ENCODE data around the gene TMEM129.

Gene TMEM129

DNA sequence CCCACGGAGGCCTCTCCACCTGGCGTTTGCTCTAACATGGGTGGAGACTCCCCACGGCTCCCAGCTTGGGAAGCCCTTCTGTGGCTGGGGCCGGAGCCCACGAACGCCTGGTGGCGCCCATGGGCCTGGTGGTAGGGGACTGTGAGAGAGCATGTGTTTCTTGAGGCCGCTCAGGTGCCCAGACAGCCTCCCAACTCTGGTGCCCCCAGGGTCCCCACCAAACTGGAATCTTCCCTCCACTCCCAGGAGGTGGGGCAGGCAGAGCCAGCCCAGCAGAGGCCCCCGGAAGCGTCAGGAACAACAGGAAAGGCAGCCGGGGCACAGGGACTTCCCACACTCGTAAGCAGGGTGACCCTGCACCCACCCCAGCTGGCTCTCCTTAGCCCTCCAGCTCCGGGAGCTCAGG lies 38.7 kb upstream of the TMEM129 start:
- DNase-seq, result no peak
- TF ChIP-seq, protein P1, sequence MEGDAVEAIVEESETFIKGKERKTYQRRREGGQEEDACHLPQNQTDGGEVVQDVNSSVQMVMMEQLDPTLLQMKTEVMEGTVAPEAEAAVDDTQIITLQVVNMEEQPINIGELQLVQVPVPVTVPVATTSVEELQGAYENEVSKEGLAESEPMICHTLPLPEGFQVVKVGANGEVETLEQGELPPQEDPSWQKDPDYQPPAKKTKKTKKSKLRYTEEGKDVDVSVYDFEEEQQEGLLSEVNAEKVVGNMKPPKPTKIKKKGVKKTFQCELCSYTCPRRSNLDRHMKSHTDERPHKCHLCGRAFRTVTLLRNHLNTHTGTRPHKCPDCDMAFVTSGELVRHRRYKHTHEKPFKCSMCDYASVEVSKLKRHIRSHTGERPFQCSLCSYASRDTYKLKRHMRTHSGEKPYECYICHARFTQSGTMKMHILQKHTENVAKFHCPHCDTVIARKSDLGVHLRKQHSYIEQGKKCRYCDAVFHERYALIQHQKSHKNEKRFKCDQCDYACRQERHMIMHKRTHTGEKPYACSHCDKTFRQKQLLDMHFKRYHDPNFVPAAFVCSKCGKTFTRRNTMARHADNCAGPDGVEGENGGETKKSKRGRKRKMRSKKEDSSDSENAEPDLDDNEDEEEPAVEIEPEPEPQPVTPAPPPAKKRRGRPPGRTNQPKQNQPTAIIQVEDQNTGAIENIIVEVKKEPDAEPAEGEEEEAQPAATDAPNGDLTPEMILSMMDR (IDR thresholded peaks at IDR 0.05; ENCODE audit: low read depth, low read length, missing control alignments), result no peak
- in situ Hi-C loops (cut with HindIII; ENCODE audit: low pct_ligation_motif_present, low sequenced_read_pairs), result no loop called here

DNA sequence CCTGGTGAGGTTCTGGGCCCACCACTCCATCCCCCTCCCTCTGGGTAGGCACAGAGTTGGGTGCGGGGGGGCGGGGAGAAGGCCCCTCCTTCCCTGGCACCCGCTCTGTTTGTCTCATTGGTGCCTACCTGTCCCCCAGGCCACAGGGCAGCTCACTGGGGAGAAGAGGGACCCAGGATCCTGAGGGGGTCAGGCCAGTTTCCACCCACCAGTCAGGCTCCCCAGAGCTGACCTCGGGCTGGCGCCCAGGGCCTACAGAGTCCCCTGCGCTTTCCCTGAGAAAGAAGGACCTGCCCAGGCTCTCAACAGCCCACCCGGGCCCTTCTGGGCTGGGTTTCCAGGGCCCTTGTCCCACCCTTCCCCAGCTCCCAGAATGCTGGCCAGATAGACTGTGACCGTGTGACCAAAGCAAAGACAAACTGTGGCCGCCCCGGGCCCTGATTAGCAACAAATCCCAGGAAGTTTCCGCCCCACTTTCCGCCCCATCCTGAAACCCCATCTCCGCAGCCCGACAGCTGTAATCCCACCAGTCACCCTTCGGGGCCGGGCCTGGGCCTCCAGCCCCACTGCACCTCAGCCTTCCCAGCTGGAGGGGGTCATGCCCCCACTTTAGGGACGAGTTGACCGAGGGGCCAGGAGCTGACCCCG lies 38.2 kb upstream of the TMEM129 start:
- no peak overlapping the region for H3K27ac ChIP-seq
- no peaks in the 10 kb centered on the region for H3K36me3 ChIP-seq (replicated peaks)
- in situ Hi-C loops (cut with HindIII; ENCODE audit: low pct_ligation_motif_present, low sequenced_read_pairs), result no loop called here
- TF ChIP-seq, protein P1 (IDR thresholded peaks at IDR 0.05; ENCODE audit: low read depth, low read length, missing control alignments), result no peak
- DNase-seq, result no peak
- no peak overlapping the region for H3K4me3 ChIP-seq (ENCODE audit: low read depth, low read length)
- H3K27me3 ChIP-seq (replicated peaks), result no peaks in the 10 kb centered on the region

More for the DNA sequence above, 38.7 kb upstream of the TMEM129 start:
- Histone ChIP-seq H3K36me3 (replicated peaks) (no peaks in the 10 kb centered on the region), H3K27me3 (replicated peaks) (no peaks in the 10 kb centered on the region), H3K27ac (no peak overlapping the region), H3K4me3 (ENCODE audit: low read depth, low read length) (no peak overlapping the region)

- TF ChIP-seq, protein P1 (IDR thresholded peaks at IDR 0.05; ENCODE audit: low read depth, low read length, missing control alignments), result no peak
- Histone ChIP-seq H3K36me3 (replicated peaks) (no peaks in the 10 kb centered on the region), H3K4me3 (ENCODE audit: low read depth, low read length) (no peak overlapping the region), H3K27me3 (replicated peaks) (no peaks in the 10 kb centered on the region), H3K27ac (no peak overlapping the region)
- no peak for DNase-seq
- in situ Hi-C loops (cut with HindIII; ENCODE audit: low pct_ligation_motif_present, low sequenced_read_pairs), result no loop called here
Observed at GRCh38 chr4:1758306-1759121, 37.4 kb upstream of the TMEM129 start.

DNA sequence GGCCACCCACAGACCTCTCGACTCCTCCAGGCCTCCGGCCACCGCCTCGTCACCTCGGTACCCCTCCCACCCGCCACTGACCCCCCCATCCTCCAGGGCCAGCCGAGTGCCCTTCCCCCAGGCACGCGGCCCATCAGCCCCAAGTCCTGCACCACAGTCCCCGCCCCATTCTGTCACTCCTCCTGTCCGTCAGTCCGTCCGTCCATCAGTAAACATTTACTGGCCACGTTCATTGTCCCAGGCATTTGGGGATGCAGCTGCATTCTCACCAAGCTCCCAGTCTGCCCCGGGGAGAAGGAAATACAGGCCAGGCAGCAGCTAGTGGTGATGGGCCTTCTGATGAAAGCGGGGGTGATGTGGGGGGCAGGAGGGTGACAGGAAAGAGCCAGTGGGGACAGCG lies 36.7 kb upstream of the TMEM129 start:
- H3K27me3 ChIP-seq (replicated peaks), result no peaks in the 10 kb centered on the region
- H3K36me3 ChIP-seq (replicated peaks), result no peaks in the 10 kb centered on the region
- TF ChIP-seq, protein P1 (IDR thresholded peaks at IDR 0.05; ENCODE audit: low read depth, low read length, missing control alignments), result no peak
- in situ Hi-C loops (cut with HindIII; ENCODE audit: low pct_ligation_motif_present, low sequenced_read_pairs), result no loop called here
- no peak overlapping the region for H3K4me3 ChIP-seq (ENCODE audit: low read depth, low read length)
- DNase-seq, result no peak
- H3K27ac ChIP-seq, result no peak overlapping the region

DNA sequence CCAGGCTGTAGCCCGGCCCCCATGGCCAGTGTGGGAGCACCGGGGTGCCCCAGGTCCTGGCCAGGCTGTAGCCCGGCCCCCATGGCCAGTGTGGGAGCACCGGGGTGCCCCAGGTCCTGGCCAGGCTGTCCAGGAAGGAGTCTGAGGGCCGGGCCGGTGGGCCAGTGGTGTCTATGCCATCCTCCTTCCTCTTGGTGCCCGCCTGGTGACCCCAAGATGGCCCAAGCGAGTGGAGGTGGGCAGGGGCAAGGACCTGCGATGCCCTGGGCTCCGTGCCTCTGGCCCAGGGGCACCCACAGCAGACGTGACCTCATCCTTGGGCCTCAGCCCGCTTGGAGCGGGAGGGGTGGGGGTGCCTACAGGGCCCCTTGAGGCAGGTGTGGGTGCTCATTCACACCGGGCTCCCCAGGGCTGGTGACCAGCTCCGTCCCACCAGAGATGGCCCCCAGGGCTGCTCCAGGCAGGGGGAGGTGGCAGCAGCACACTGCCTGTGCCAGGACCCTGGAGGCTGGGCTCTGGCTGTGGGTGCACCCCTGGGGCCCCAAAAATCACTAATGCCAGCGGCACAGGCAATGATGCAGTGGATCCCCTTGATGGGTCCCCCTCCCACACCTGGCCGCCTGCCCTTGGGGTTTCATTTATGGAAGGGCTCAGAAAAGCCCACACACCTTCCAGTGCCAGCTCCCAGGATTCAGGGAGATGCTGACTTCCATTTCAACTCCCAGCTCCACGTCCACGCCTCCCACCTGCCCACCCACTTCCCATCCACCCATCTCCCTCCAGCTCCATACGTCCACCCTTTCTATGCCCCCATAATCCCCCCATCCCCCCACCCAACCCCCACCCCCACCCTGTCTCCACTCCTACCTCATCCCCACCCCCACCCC lies 36.0 kb upstream of the TMEM129 start:
- no peak for DNase-seq
- in situ Hi-C loops (cut with HindIII; ENCODE audit: low pct_ligation_motif_present, low sequenced_read_pairs), result no loop called here

More for the DNA sequence above, 36.0 kb upstream of the TMEM129 start:
- Histone ChIP-seq H3K36me3 (replicated peaks) (no peaks in the 10 kb centered on the region), H3K4me3 (ENCODE audit: low read depth, low read length) (no peak overlapping the region), H3K27ac (no peak overlapping the region), H3K27me3 (replicated peaks) (no peaks in the 10 kb centered on the region)
- TF ChIP-seq, protein P1 (IDR thresholded peaks at IDR 0.05; ENCODE audit: low read depth, low read length, missing control alignments), result no peak
